Mucosa of descending colon (tissue), 3 donors: ENCODE data around the gene ZNF511. TPM values are rescaled to one million over a fixed set of nuclear protein-coding genes. Genes with fewer than 3 reads are reported as not detected.

Source experiments
- ATAC-seq: fragments of 200-7000 bp; cut with Tn5 transposase; one replicate; pipeline ENCODE4 v1.9.1; 2020; ENCODE audit warnings: mild to moderate bottlenecking, moderate library complexity
- DNase-seq, 3 donors: peaks; one replicate each; pipeline ENCODE4 v3.0.0-alpha.2; 2020
- H3K36me3 ChIP-seq: fragments of 200-600 bp; one replicate; pipeline ENCODE4 v1.8.0; 2021; ENCODE audit warnings: low read depth, mild to moderate bottlenecking
- H3K4me1 ChIP-seq: fragments of 200-600 bp; one replicate; pipeline ENCODE4 v1.8.0; 2021; ENCODE audit warnings: low read depth, mild to moderate bottlenecking
- H3K4me3 ChIP-seq: fragments of 200-600 bp; one replicate; pipeline ENCODE4 v1.8.0; 2021; ENCODE audit warnings: mild to moderate bottlenecking
- H3K9me3 ChIP-seq: fragments of 200-600 bp; one replicate; pipeline ENCODE4 v1.8.0; 2021; ENCODE audit warnings: mild to moderate bottlenecking
- intact Hi-C, 2 donors: fragments of 100-400 bp; cut with DNase I in 1 of 2; cut with micrococcal nuclease in 1 of 2; formaldehyde crosslinking; loops; one replicate each; pipeline versions ENCODE4 v1.11.0 to v1.11.1; 2022; cut with DNase I, micrococcal nuclease
- total RNA-seq, 3 donors: library from RNA; stranded (reverse); fragmentation: NEBNext Ultra II Directional in 2 of 3; extraction: Animal tissue kit (Norgen Biotek cat#: 25700) in 2 of 3; gene quantifications; one replicate each; pipeline versions ENCODE4 v1.2.1 to v1.2.4, GENCODE V29; 2021 to 2023
- TF ChIP-seq, protein P1 (sequence below): fragments of 200-600 bp; IDR thresholded peaks from one replicate; pipeline ENCODE4 v1.8.0; 2022; ENCODE audit warnings: antibody characterized with exemption, mild to moderate bottlenecking
- donor health status: DM: no; HTN: no; CAD: no; lungs with moderate emphysema.
- donor health status: DM: no; HTN: no; CAD: no.
- donor health status: DM: no; HTN: yes; CAD: no.

Gene ZNF511
- total RNA-seq, 3 donors from 2014 or later = 39.1 to 54.0 (median 42.7) TPM

DNA sequence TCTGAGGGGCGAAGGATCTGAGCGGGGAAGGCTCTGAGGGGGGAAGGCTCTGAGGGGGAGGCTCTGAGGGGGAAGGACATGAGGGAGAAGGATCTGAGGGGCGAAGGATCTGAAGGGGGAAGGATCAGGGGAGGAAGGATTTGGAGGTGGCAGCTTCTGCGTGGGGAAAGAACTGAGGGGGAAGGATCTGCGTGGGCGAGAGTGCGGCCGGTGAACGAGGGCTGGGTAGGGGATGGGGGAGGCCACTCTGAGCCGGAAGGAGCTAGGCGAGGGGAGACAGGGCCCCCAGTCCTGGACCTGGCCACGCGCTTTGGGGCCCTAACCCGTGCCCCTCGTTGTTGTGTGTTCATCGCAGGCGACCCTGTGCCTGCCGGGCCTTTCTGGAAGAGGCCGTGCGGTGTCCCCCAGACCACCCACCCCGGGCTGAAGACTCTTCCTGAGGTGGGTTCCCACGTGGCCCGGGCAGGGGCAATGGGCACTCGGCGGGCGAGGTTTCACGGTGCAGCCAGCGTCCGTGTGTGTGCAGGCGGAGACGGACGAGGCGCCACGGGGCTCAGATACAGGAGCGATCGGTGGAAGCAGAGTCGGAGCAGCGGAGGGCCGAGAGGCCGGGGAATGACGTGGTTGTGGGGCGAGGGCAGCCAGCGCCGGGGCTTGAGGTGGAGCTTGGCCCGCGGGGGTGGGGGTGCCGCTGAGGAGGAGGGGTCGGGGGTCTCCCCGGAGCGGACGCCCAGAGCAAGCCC is 26.0 kb downstream of the ZNF511 start:
- Histone ChIP-seq H3K36me3 (no peaks in the 10 kb centered on the region), H3K4me3 (no peak overlapping the region), H3K4me1 (peaks cover 18% of the 10 kb centered on the region), H3K9me3 (no peaks in the 10 kb centered on the region)
- ATAC-seq (peak; percentile 39), DNase-seq (no peak)
- TF ChIP-seq, protein P1, sequence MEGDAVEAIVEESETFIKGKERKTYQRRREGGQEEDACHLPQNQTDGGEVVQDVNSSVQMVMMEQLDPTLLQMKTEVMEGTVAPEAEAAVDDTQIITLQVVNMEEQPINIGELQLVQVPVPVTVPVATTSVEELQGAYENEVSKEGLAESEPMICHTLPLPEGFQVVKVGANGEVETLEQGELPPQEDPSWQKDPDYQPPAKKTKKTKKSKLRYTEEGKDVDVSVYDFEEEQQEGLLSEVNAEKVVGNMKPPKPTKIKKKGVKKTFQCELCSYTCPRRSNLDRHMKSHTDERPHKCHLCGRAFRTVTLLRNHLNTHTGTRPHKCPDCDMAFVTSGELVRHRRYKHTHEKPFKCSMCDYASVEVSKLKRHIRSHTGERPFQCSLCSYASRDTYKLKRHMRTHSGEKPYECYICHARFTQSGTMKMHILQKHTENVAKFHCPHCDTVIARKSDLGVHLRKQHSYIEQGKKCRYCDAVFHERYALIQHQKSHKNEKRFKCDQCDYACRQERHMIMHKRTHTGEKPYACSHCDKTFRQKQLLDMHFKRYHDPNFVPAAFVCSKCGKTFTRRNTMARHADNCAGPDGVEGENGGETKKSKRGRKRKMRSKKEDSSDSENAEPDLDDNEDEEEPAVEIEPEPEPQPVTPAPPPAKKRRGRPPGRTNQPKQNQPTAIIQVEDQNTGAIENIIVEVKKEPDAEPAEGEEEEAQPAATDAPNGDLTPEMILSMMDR = no peak
- intact Hi-C loops = no loop called here

DNA sequence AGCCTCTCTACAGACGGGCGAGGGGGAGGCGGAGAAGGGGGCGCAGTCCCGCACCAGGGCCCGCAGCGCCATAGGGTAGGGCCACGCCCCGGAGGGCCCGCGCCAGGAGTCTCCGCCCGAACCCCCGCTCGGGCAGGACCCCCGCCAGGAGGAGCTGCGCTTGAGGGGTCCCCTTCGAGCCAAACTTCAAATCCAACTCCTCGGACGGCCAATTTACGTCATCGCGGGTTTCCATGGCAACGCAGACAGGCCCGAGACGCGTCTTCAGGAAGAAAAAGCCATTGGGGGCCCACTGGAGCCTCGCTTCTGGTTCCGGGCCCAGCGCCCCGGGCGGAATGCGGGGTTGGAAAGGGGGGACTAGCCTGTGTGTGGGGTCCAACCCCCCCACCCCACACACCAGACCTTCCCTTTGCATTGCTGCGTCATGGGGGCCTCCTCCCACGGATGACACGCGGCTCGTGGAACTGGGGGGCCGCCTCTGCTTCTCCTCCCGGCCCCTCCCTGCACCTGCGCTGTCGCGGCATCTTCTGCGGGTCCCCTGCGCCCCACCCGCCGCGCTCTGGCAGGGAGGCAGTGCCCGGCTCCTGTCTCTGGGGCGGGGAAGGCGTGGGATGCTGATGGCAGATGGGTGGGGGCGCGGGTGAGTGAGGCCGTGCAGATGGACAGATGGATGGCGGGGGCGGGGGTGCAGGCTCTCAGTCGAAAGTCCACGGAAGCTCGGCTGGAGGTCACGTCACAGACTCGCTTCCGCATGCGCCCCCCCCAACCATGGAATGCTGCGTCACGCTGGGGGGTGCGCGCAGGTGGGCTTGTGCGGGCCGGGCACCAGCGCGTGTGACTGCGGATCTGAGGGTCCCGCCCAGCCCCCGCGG is 26.8 kb downstream of the ZNF511 start:
- peak in 2 of 3 donors; percentile 62 to 64 for DNase-seq

DNA sequence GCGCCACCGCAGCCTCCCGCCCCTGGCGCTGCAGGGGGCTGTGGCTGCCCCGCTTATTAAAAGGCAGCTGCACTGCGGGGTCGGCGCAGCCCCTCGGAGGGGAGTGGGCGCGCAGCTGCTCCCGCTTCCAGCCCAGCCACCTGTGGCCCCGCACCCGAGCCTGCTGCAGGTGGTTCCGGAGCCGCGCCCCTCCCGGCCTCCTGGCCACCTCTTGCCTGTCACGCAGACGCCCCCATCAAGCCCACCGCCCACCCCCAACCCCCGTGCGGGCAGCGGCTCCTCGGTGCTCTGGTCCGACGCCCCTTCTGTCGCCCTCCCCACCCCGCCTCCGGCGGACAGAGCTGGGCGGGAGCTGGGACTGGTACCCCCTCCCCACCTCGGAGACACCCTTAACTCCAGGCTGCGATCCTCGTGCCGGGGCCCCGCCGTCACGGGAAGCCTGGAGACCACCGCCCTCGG is 27.4 kb downstream of the ZNF511 start:
- intact Hi-C loops = no loop called here
- peaks cover 14% of the 10 kb centered on the region for H3K4me1 ChIP-seq
- H3K36me3 ChIP-seq = no peaks in the 10 kb centered on the region
- ATAC-seq (no peak), DNase-seq (peak in 1 of 3 donors; percentile 30)
- no peaks in the 10 kb centered on the region for H3K9me3 ChIP-seq
- H3K4me3 ChIP-seq = no peak overlapping the region
- TF ChIP-seq, protein P1 = no peak

More for the DNA sequence above, 26.8 kb downstream of the ZNF511 start:
- intact Hi-C loops = no loop called here
- Histone ChIP-seq H3K4me1 (peaks cover 14% of the 10 kb centered on the region), H3K4me3 (no peak overlapping the region), H3K9me3 (no peaks in the 10 kb centered on the region), H3K36me3 (no peaks in the 10 kb centered on the region)
- ATAC-seq = peak; percentile 51
- TF ChIP-seq, protein P1 = no peak

DNA sequence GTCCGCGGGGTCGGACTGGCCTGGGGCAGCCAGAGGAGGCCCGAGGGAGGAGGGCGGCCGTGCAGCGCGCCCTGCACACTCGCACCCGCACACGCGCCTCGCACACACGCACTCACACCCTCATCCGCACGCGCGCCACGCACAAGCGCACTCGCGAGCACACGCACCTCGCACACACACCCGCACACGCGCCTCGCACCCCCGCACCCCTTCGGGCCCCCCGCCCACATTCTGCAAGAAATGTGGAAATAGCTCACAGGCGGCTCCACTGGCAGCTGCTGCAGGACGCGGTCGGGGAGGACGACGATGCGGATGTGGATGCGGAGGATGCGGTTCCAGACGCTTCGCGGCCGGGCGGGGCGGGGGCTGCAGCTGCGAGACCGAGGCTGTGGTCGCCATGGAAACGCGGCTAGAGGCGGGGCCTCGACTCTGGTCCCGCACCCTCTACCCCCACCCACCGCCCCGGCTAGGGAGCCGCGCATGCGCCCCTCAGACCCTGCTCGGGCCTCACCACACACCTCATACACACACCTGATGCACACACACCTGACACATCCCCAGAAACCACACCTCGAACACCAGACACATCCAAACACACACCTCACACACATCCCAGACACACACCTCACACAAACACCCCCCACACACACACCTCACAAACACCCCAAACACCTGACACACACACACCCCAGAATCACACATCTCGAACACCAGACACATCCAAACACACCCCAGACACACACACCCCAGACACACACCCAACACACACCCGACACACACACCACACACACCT is 28.1 kb downstream of the ZNF511 start, which contains the start of gene CALY:
CALY (minus strand) TSS at position 320 of the 793 bp plus-strand sequence. CDS start 7,907 bp downstream, outside the sequence.
- peak; percentile 57 for ATAC-seq
- H3K4me3 ChIP-seq = no peak within 1 kb of the TSS

More for the DNA sequence above, 28.1 kb downstream of the ZNF511 start, which contains the start of gene CALY:
- TF ChIP-seq, protein P1 = no peak
- no peaks in the 10 kb centered on the region for H3K36me3 ChIP-seq
- intact Hi-C loops = no loop called here
- DNase-seq = peak; percentile 50 to 86 (median 73)
- H3K9me3 ChIP-seq = no peaks in the 10 kb centered on the region
- peaks cover 14% of the 10 kb centered on the region for H3K4me1 ChIP-seq
